OCI-LY7 (cell line): ENCODE measurements around the gene EVI2A. TPM values are rescaled to one million over a fixed set of nuclear protein-coding genes. Genes with fewer than 3 reads are reported as not detected.

ENCODE experiments used
- BruUV-seq: library from RNA; stranded (reverse); fragments of 400-500 nt; replicated peaks from 2 replicates; lab custom pipeline; 2021; lab: Mats Ljungman, UMichigan
- CTCF ChIA-PET: fragments of 300-600 bp; sonication (Branson Sonifier 250); formaldehyde crosslinking; loops from one replicate; lab custom pipeline; 2022; ENCODE audit warnings: antibody characterized with exemption; ENCODE audit not compliant: unreplicated experiment; lab: Charles Lee
- POLR2A ChIA-PET: fragments of 300-600 bp; sonication (Branson Sonifier 250); formaldehyde crosslinking; loops from one replicate; lab custom pipeline; 2022; ENCODE audit warnings: antibody characterized with exemption; lab: Charles Lee
- DNase-seq: peaks from one replicate; pipeline ENCODE4 v3.0.0-alpha.2; 2015; ENCODE audit warnings: low spot score
- H2AFZ ChIP-seq: fragments of 200-600 bp; sonication (generic), shearing (Covaris generic); 2 replicates; pipeline ENCODE4 v1.6.1; 2014; ENCODE audit warnings: mild to moderate bottlenecking, antibody characterized with exemption, low read length, moderate library complexity
- H3K27ac ChIP-seq: fragments of 200-600 bp; sonication (generic); 2 replicates; pipeline ENCODE4 v1.5.1; 2014; ENCODE audit warnings: mixed run types, low read depth, mild to moderate bottlenecking, moderate library complexity, low read length, inconsistent platforms; ENCODE audit not compliant: poor library complexity, severe bottlenecking
- H3K36me3 ChIP-seq: fragments of 200-600 bp; sonication (generic); 2 replicates; pipeline ENCODE4 v1.6.1; 2014; ENCODE audit warnings: mild to moderate bottlenecking, antibody characterized with exemption, low read length, moderate library complexity, mixed read lengths; ENCODE audit not compliant: insufficient read depth
- H3K4me1 ChIP-seq: fragments of 200-600 bp; sonication (generic); 2 replicates; pipeline ENCODE4 v1.5.1; 2014; ENCODE audit warnings: mild to moderate bottlenecking, low read length; ENCODE audit not compliant: insufficient read depth, poor library complexity, severe bottlenecking
- H3K4me2 ChIP-seq: fragments of 200-600 bp; sonication (generic); 2 replicates; pipeline ENCODE4 v1.6.1; 2014; ENCODE audit warnings: mild to moderate bottlenecking, low read length
- H3K4me3 ChIP-seq: fragments of 200-600 bp; sonication (generic); 2 replicates; pipeline ENCODE4 v1.5.1; 2014; ENCODE audit warnings: mild to moderate bottlenecking, low read depth, low read length; ENCODE audit not compliant: poor library complexity, severe bottlenecking
- H3K79me2 ChIP-seq: fragments of 200-600 bp; sonication (generic); 2 replicates; pipeline ENCODE4 v1.6.1; 2016; ENCODE audit warnings: low read depth, mild to moderate bottlenecking, low read length, moderate library complexity, mixed read lengths; ENCODE audit not compliant: insufficient read depth
- H3K9me2 ChIP-seq: fragments of 200-600 bp; sonication (generic); 2 replicates; pipeline ENCODE4 v1.6.1; 2016; ENCODE audit warnings: mild to moderate bottlenecking, low read length, mixed read lengths; ENCODE audit not compliant: insufficient read depth
- H3K9me3 ChIP-seq: fragments of 200-600 bp; sonication (generic); 2 replicates; pipeline ENCODE4 v1.6.1; 2014; ENCODE audit warnings: mild to moderate bottlenecking, mixed run types, low read length, mixed read lengths
- H4K20me1 ChIP-seq: fragments of 200-600 bp; sonication (generic); 2 replicates; pipeline ENCODE4 v1.6.1; 2014; ENCODE audit warnings: mild to moderate bottlenecking, antibody characterized with exemption, low read length, moderate library complexity, mixed read lengths; ENCODE audit not compliant: insufficient read depth
- CTCF ChIP-seq: fragments of 200-600 bp; sonication (generic); conservative IDR thresholded peaks from 2 replicates; pipeline ENCODE4 v1.5.1; 2014; ENCODE audit warnings: mild to moderate bottlenecking, antibody characterized with exemption, low read length, moderate library complexity, mixed read lengths
- EZH2phosphoT487 ChIP-seq: fragments of 200-600 bp; sonication (generic); IDR thresholded peaks from 2 replicates; pipeline ENCODE4 v1.6.1; 2018; ENCODE audit warnings: low read depth, borderline replicate concordance, mild to moderate bottlenecking, mixed run types, antibody characterized with exemption, low read length, moderate library complexity, mixed read lengths
- intact Hi-C: fragments of 100-400 bp; cut with micrococcal nuclease; formaldehyde crosslinking; loops from one replicate; pipeline ENCODE4 v1.10.0; 2022; ENCODE audit not compliant: unreplicated experiment
- total RNA-seq, 2 experiments: library from RNA; depleted of rRNA in 1 of 2; stranded (reverse); fragments of >200 nt in 1 of 2; shearing (Covaris generic) in 1 of 2; gene quantifications; 2 replicates each; pipeline ENCODE4 v1.2.3, GENCODE V29; 2014 to 2022

EVI2A gene
- total RNA-seq, 2 experiments from 2014 or later = 14.1 to 31.3 TPM

- no peak for DNase-seq
- CTCF ChIA-PET = no interaction called here
- BruUV-seq = no TSS peak
- POLR2A ChIA-PET = no interaction called here
- Histone ChIP-seq H3K4me3 (no peak overlapping the region), H3K79me2 (peaks cover 99% of the 10 kb centered on the region), H3K9me3 (peaks cover 16% of the 10 kb centered on the region; the same call in 1 of the 2 replicates), H3K27ac (no peak overlapping the region), H3K9me2 (no peaks in the 10 kb centered on the region), H3K36me3 (peaks cover 66% of the 10 kb centered on the region), H4K20me1 (no peaks in the 10 kb centered on the region), H3K4me2 (peak overlapping the region; percentile 93), H3K4me1 (peaks cover 31% of the 10 kb centered on the region), H2AFZ (no peak overlapping the region)
- no peak for TF ChIP-seq EZH2phosphoT487
- intact Hi-C loops = no loop called here
Measured at GRCh38 chr17:31307640-31308039, 13.8 kb downstream of the EVI2A start.

GRCh38 chr17:31299624-31300023 is 21.8 kb downstream of the EVI2A start:
- Histone ChIP-seq H3K36me3 (peaks cover 36% of the 10 kb centered on the region), H3K4me2 (no peak overlapping the region), H3K4me3 (no peak overlapping the region), H3K4me1 (no peaks in the 10 kb centered on the region), H3K9me2 (no peaks in the 10 kb centered on the region), H4K20me1 (no peaks in the 10 kb centered on the region), H3K27ac (no peak overlapping the region), H3K9me3 (peaks cover 8% of the 10 kb centered on the region; the same call in 1 of the 2 replicates), H3K79me2 (peaks cover 19% of the 10 kb centered on the region; the same call in 1 of the 2 replicates), H2AFZ (no peak overlapping the region)
- no peak for DNase-seq
- TF ChIP-seq CTCF (no peak), EZH2phosphoT487 (no peak)
- BruUV-seq = no TSS peak
- ChIA-PET POLR2A (interaction anchor here (0.5 kb wide), 1 partner anchor 106 kb away, joined by 3 read pairs; no protein-coding TSS in a partner anchor), CTCF (no interaction called here)
- intact Hi-C loops = no loop called here

GRCh38 chr17:31297090-31297489 is 24.3 kb downstream of the EVI2A start, which contains the start of gene OMG:
OMG (minus strand) TSS chr17:31297239; CDS start chr17:31296331, 908 bp downstream.
- CTCF ChIA-PET = no interaction called here
- DNase-seq = no peak
- no peak for TF ChIP-seq CTCF
- Histone ChIP-seq H3K27ac (no peak within 1 kb of the TSS), H3K36me3 (peaks cover 11% of the 10 kb centered on the region; the same call in 1 of the 2 replicates), H3K4me3 (no peak within 1 kb of the TSS), H3K79me2 (no peaks in the 10 kb centered on the region), H3K9me2 (no peaks in the 10 kb centered on the region), H2AFZ (no peak within 1 kb of the TSS), H3K4me2 (no peak within 1 kb of the TSS), H3K9me3 (no peaks in the 10 kb centered on the region), H4K20me1 (no peaks in the 10 kb centered on the region), H3K4me1 (no peaks in the 10 kb centered on the region)
- no TSS peak for BruUV-seq
- intact Hi-C loops = no loop called here
- POLR2A ChIA-PET = no interaction called here
